H9 (cell line): ENCODE results near the gene PDHX. TPM values are rescaled to one million over a fixed set of nuclear protein-coding genes. Genes with fewer than 3 reads are reported as not detected.

ENCODE experiments used
- DNase-seq: peaks from one replicate; pipeline ENCODE4 v3.0.0-alpha.2; 2017
- H2AFZ ChIP-seq: one replicate; pipeline ENCODE4 v1.6.1; 2013; ENCODE audit warnings: mild to moderate bottlenecking, low read length, control low read depth, moderate library complexity
- H2AK5ac ChIP-seq: 2 replicates; pipeline ENCODE4 v1.6.1; 2013; ENCODE audit warnings: low read length, control low read depth, mixed read lengths; ENCODE audit not compliant: insufficient read length
- H2BK120ac ChIP-seq: one replicate; pipeline ENCODE4 v1.6.1; 2013; ENCODE audit warnings: low read depth, mild to moderate bottlenecking, low read length, control low read depth, inconsistent platforms; ENCODE audit not compliant: poor library complexity, severe bottlenecking
- H2BK12ac ChIP-seq: 2 replicates; pipeline ENCODE4 v1.6.1; 2013; ENCODE audit warnings: low read length, control low read depth, mixed read lengths, low read depth; ENCODE audit not compliant: insufficient read length
- H2BK15ac ChIP-seq: 2 replicates; pipeline ENCODE4 v1.6.1; 2013; ENCODE audit warnings: low read depth, low read length, control low read depth
- H2BK20ac ChIP-seq: one replicate; pipeline ENCODE4 v1.6.1; 2013; ENCODE audit warnings: low read depth, mild to moderate bottlenecking, low read length, control low read depth, inconsistent platforms; ENCODE audit not compliant: poor library complexity, severe bottlenecking
- H2BK5ac ChIP-seq: 2 replicates; pipeline ENCODE4 v1.6.1; 2013; ENCODE audit warnings: low read length, control low read depth, mixed read lengths; ENCODE audit not compliant: insufficient read length
- H3K14ac ChIP-seq: 2 replicates; pipeline ENCODE4 v1.6.1; 2013; ENCODE audit warnings: low read length, control low read depth; ENCODE audit not compliant: insufficient read depth
- H3K18ac ChIP-seq: 2 replicates; pipeline ENCODE4 v1.6.1; 2013; ENCODE audit warnings: low read depth, mild to moderate bottlenecking, mixed read lengths, low read length, control low read depth; ENCODE audit not compliant: insufficient read length
- H3K23ac ChIP-seq: 2 replicates; pipeline ENCODE4 v1.6.1; 2013; ENCODE audit warnings: low read length, control low read depth, mixed read lengths, low read depth; ENCODE audit not compliant: insufficient read length
- H3K23me2 ChIP-seq: 2 replicates; pipeline ENCODE4 v1.6.1; 2013; ENCODE audit warnings: low read depth, mild to moderate bottlenecking, mixed read lengths, low read length, control low read depth; ENCODE audit not compliant: insufficient read length, poor library complexity, severe bottlenecking
- H3K27ac ChIP-seq: 2 replicates; pipeline ENCODE4 v1.5.1; 2013; ENCODE audit warnings: low read length, control low read depth, mixed read lengths, low read depth; ENCODE audit not compliant: insufficient read length
- H3K27me3 ChIP-seq: 2 replicates; pipeline ENCODE4 v1.6.1; 2013; ENCODE audit warnings: low read length, control low read depth, inconsistent platforms; ENCODE audit not compliant: insufficient read depth
- H3K4ac ChIP-seq: 2 replicates; pipeline ENCODE4 v1.6.1; 2013; ENCODE audit warnings: low read depth, mild to moderate bottlenecking, control low read depth, inconsistent platforms, low read length, moderate library complexity
- H3K4me1 ChIP-seq: 2 replicates; pipeline ENCODE4 v1.6.1; 2013; ENCODE audit warnings: low read length, control low read depth, inconsistent platforms; ENCODE audit not compliant: insufficient read depth
- H3K4me2 ChIP-seq: 2 replicates; pipeline ENCODE4 v1.6.1; 2013; ENCODE audit warnings: low read length, control low read depth, mixed read lengths; ENCODE audit not compliant: insufficient read length, insufficient read depth
- H3K56ac ChIP-seq: 2 replicates; pipeline ENCODE4 v1.6.1; 2013; ENCODE audit warnings: low read depth, mild to moderate bottlenecking, mixed read lengths, low read length, control low read depth; ENCODE audit not compliant: insufficient read length
- H3K79me1 ChIP-seq: 2 replicates; pipeline ENCODE4 v1.6.1; 2013; ENCODE audit warnings: low read depth, mild to moderate bottlenecking, moderate library complexity, low read length, control low read depth, inconsistent platforms; ENCODE audit not compliant: insufficient read depth, poor library complexity, severe bottlenecking
- H3K79me2 ChIP-seq: 2 replicates; pipeline ENCODE4 v1.6.1; 2013; ENCODE audit warnings: low read length, control low read depth, inconsistent platforms; ENCODE audit not compliant: insufficient read depth
- H3K9ac ChIP-seq: 2 replicates; pipeline ENCODE4 v1.6.1; 2013; ENCODE audit warnings: low read length, control low read depth, mixed read lengths; ENCODE audit not compliant: insufficient read length; ENCODE audit errors: extremely low read depth
- H3K9me3 ChIP-seq: one replicate; pipeline ENCODE4 v1.6.1; 2013; ENCODE audit warnings: low read depth, low read length, inconsistent platforms; ENCODE audit not compliant: control insufficient read depth
- H3T11ph ChIP-seq: one replicate; pipeline ENCODE4 v1.6.1; 2013; ENCODE audit warnings: mild to moderate bottlenecking, low read length, control low read depth, inconsistent platforms
- H4K20me1 ChIP-seq: one replicate; pipeline ENCODE4 v1.6.1; 2013; ENCODE audit not compliant: control insufficient read depth, insufficient read length, insufficient read depth
- H4K5ac ChIP-seq: 2 replicates; pipeline ENCODE4 v1.6.1; 2013; ENCODE audit warnings: low read depth, mild to moderate bottlenecking, mixed read lengths, low read length, control low read depth; ENCODE audit not compliant: insufficient read length
- H4K8ac ChIP-seq: replicated peaks from 2 replicates; pipeline ENCODE4 v1.6.1; 2013; ENCODE audit warnings: low read length, control low read depth, mixed read lengths, low read depth; ENCODE audit not compliant: insufficient read length
- H4K91ac ChIP-seq: 2 replicates; pipeline ENCODE4 v1.6.1; 2013; ENCODE audit warnings: low read depth, mild to moderate bottlenecking, moderate library complexity, mixed read lengths, low read length, control low read depth; ENCODE audit not compliant: insufficient read length
- H3K27ac Mint-ChIP-seq, 3 experiments: 2 replicates in 2 of 3; 3 replicates in 1 of 3; pipeline ENCODE4 v1.8.0; 2020 to 2021; ENCODE audit warnings: mixed read lengths in 3 of 3, mild to moderate bottlenecking in 1 of 3, moderate library complexity in 1 of 3
- H3K27me3 Mint-ChIP-seq: 2 replicates; pipeline ENCODE4 v1.8.0; 2021; ENCODE audit warnings: low read depth, mild to moderate bottlenecking, moderate library complexity, mixed read lengths
- H3K36me3 Mint-ChIP-seq, 3 experiments: 2 replicates in 2 of 3; 3 replicates in 1 of 3; pipeline ENCODE4 v1.8.0; 2020 to 2021; ENCODE audit warnings: low read depth in 3 of 3, mixed read lengths in 3 of 3; ENCODE audit not compliant: insufficient read depth in 1 of 3
- H3K4me1 Mint-ChIP-seq, 2 experiments: 2 replicates each; pipeline ENCODE4 v1.8.0; 2020; ENCODE audit warnings: mixed read lengths in 2 of 2
- H3K4me3 Mint-ChIP-seq, 2 experiments: 2 replicates in 1 of 2; 3 replicates in 1 of 2; pipeline ENCODE4 v1.8.0; 2020 to 2021; ENCODE audit warnings: mild to moderate bottlenecking in 2 of 2, mixed read lengths in 2 of 2, moderate library complexity in 1 of 2
- H3K9me3 Mint-ChIP-seq, 2 experiments: 2 replicates in 1 of 2; 3 replicates in 1 of 2; pipeline ENCODE4 v1.8.0; 2020; ENCODE audit warnings: mild to moderate bottlenecking in 2 of 2, mixed read lengths in 2 of 2, moderate library complexity in 1 of 2
- CTCF ChIP-seq: fragments of 200-600 bp; sonication (generic); conservative IDR thresholded peaks from 3 replicates; pipeline ENCODE4 v1.8.0; 2021; ENCODE audit warnings: antibody characterized with exemption, mild to moderate bottlenecking
- WGBS: extraction: QIAGEN DNeasy Blood & Tissue Kit; methylation state at CpG from one replicate; pipeline ENCODE4 v1.1.7; 2013; ENCODE audit warnings: missing lambda C conversion rate, low lambda C conversion rate, mixed read lengths; ENCODE audit not compliant: insufficient read length; ENCODE audit errors: extremely low coverage; 5-methylcytosine and 5-hydroxymethylcytosine counted together
- total RNA-seq: library from RNA; stranded (reverse); gene quantifications from 2 replicates; pipeline ENCODE4 v1.2.1, GENCODE V29; 2021

The PDHX gene
- total RNA-seq, 1 experiment from 2014 or later: 40.1 TPM

GRCh38 chr11:34887260-34887659 lies 29.2 kb upstream of the PDHX start:
- no peak for DNase-seq
- H3K18ac ChIP-seq: no peak overlapping the region
- no peak overlapping the region for H4K91ac ChIP-seq
- H3K4me2 ChIP-seq: no peak overlapping the region
- no peak overlapping the region for H2BK120ac ChIP-seq
- H3K9me3 ChIP-seq: no peaks in the 10 kb centered on the region
- no peaks in the 10 kb centered on the region for H3K23me2 ChIP-seq
- H2AK5ac ChIP-seq: no peak overlapping the region
- no peak overlapping the region for H3K27ac ChIP-seq
- no peaks in the 10 kb centered on the region for H3K79me2 ChIP-seq
- Mint-ChIP-seq H3K27ac (no peak overlapping the region), H3K9me3 (no peaks in the 10 kb centered on the region; a peak in 1 of 5 replicates), H3K36me3 (peaks cover 5 to 16% (median 12%) of the 10 kb centered on the region in 3 experiments; a peak in 6 of 7 replicates), H3K27me3 (no peaks in the 10 kb centered on the region), H3K4me1 (no peaks in the 10 kb centered on the region), H3K4me3 (no peak overlapping the region)
- no peak overlapping the region for H3K23ac ChIP-seq
- H2BK20ac ChIP-seq: no peak overlapping the region
- H3K4ac ChIP-seq: no peak overlapping the region
- no peaks in the 10 kb centered on the region for H3K79me1 ChIP-seq
- H2BK12ac ChIP-seq: no peak overlapping the region
- TF ChIP-seq CTCF: no peak
- H3T11ph ChIP-seq: no peak overlapping the region
- no peak overlapping the region for H3K9ac ChIP-seq
- H2BK5ac ChIP-seq: no peak overlapping the region
- H3K4me1 ChIP-seq: no peaks in the 10 kb centered on the region
- H4K8ac ChIP-seq: no peak overlapping the region
- H4K5ac ChIP-seq: no peak overlapping the region
- no peaks in the 10 kb centered on the region for H4K20me1 ChIP-seq
- H2AFZ ChIP-seq: no peak overlapping the region
- H3K56ac ChIP-seq: no peak overlapping the region
- no peaks in the 10 kb centered on the region; the same call in 1 of the 2 replicates for H3K27me3 ChIP-seq
- WGBS: no CpG with 5 or more reads among the region's 1 CpG
- no peak overlapping the region for H2BK15ac ChIP-seq
- no peak overlapping the region for H3K14ac ChIP-seq
